Keratinocyte (primary cell): ENCODE measurements around the gene UAP1. TPM values are rescaled to one million over a fixed set of nuclear protein-coding genes. Genes with fewer than 3 reads are reported as not detected.

Source experiments
- DNase-seq: peaks from one replicate; pipeline ENCODE4 v3.0.0-alpha.2; 2011; ENCODE audit warnings: low read depth, missing footprints, low spot score
- FAIRE-seq: peaks from 2 replicates; lab custom pipeline; 2011; peaks lifted over from hg19 to GRCh38; lab: Jason Lieb, UNC
- H2AFZ ChIP-seq: 2 replicates; pipeline ENCODE4 v1.6.0; 2012; ENCODE audit warnings: low read length, control low read depth, inconsistent platforms; ENCODE audit not compliant: control insufficient read depth
- H3K27ac ChIP-seq: 2 replicates; pipeline ENCODE4 v1.5.1; 2011; ENCODE audit warnings: low read length; ENCODE audit not compliant: control insufficient read depth, insufficient read depth
- H3K27me3 ChIP-seq: 3 replicates; pipeline ENCODE4 v1.6.0; 2011; ENCODE audit warnings: low read length; ENCODE audit not compliant: control insufficient read depth, insufficient read depth; ENCODE audit errors: extremely low read depth
- H3K36me3 ChIP-seq, 2 experiments: 2 replicates in 1 of 2; 3 replicates in 1 of 2; pipeline ENCODE4 v1.5.1; 2011; ENCODE audit warnings: low read length in 2 of 2, mild to moderate bottlenecking in 1 of 2; ENCODE audit not compliant: control insufficient read depth in 2 of 2, insufficient read depth in 2 of 2; ENCODE audit errors: extremely low read depth in 1 of 2
- H3K4me1 ChIP-seq: 3 replicates; pipeline ENCODE4 v1.5.1; 2011; ENCODE audit warnings: low read length; ENCODE audit not compliant: control insufficient read depth, insufficient read depth; ENCODE audit errors: extremely low read depth
- H3K4me2 ChIP-seq: 3 replicates; pipeline ENCODE4 v1.6.0; 2011; ENCODE audit warnings: low read depth, low read length; ENCODE audit not compliant: control insufficient read depth, insufficient read depth; ENCODE audit errors: extremely low read depth
- H3K4me3 ChIP-seq, 3 experiments: fragments of 200-600 bp in 1 of 3; sonication (generic) in 1 of 3; 2 replicates in 2 of 3; 3 replicates in 1 of 3; pipeline ENCODE4 v1.5.1; 2011 to 2016; ENCODE audit warnings: low read length in 3 of 3, mild to moderate bottlenecking in 3 of 3, control low read depth in 2 of 3, inconsistent platforms in 1 of 3, low read depth in 1 of 3, mixed read lengths in 1 of 3, mixed run types in 1 of 3, moderate library complexity in 1 of 3; ENCODE audit not compliant: control insufficient read depth in 2 of 3, insufficient read depth in 2 of 3; ENCODE audit errors: extremely low read depth in 1 of 3
- H3K79me2 ChIP-seq: 2 replicates; pipeline ENCODE4 v1.6.0; 2012; ENCODE audit warnings: low read length; ENCODE audit not compliant: control insufficient read depth, insufficient read depth
- H3K9ac ChIP-seq: 3 replicates; pipeline ENCODE4 v1.6.0; 2011; ENCODE audit warnings: low read length; ENCODE audit not compliant: control insufficient read depth, insufficient read depth; ENCODE audit errors: extremely low read depth
- H3K9me1 ChIP-seq: 3 replicates; pipeline ENCODE4 v1.6.0; 2011; ENCODE audit warnings: low read length; ENCODE audit not compliant: control insufficient read depth, insufficient read depth; ENCODE audit errors: extremely low read depth
- H3K9me3 ChIP-seq: 2 replicates; pipeline ENCODE4 v1.5.1; 2012; ENCODE audit warnings: low read depth, low read length; ENCODE audit not compliant: control insufficient read depth
- H4K20me1 ChIP-seq: 3 replicates; pipeline ENCODE4 v1.6.0; 2011; ENCODE audit warnings: low read length; ENCODE audit not compliant: control insufficient read depth, insufficient read depth; ENCODE audit errors: extremely low read depth
- CTCF ChIP-seq, 3 experiments: IDR thresholded peaks in 1 of 3; conservative IDR thresholded peaks in 1 of 3; optimal IDR thresholded peaks in 1 of 3; 2 replicates in 2 of 3; 3 replicates in 1 of 3; pipeline versions ENCODE3 to v1.5.1; 2011; ENCODE audit warnings: low read length in 3 of 3, mild to moderate bottlenecking in 3 of 3, moderate library complexity in 2 of 3, control low read depth in 1 of 3, inconsistent platforms in 1 of 3; ENCODE audit not compliant: insufficient read depth in 2 of 3; ENCODE audit errors: extremely low read depth in 1 of 3
- EZH2 ChIP-seq: IDR thresholded peaks from one replicate; pipeline ENCODE4 v1.6.1; 2012; ENCODE audit warnings: inconsistent platforms, mild to moderate bottlenecking, low read length, moderate library complexity
- dilution Hi-C: fragments of 300-500 bp; cut with MboI; formaldehyde crosslinking; loops from one replicate; pipeline ENCODE4 v1.7.0; 2020; ENCODE audit warnings: low sequenced_read_pairs; ENCODE audit not compliant: extremely low pct_ligation_motif_present
- polyA plus RNA-seq, 5 experiments: library from polyadenylated mRNA; depleted of rRNA in 3 of 5; stranded (reverse) in 3 of 5; stranded (forward) in 1 of 5; unstranded in 1 of 5; fragments of >200 nt; gene quantifications; 1 replicate in 1 of 5; 2 replicates in 3 of 5; 3 replicates in 1 of 5; pipeline versions ENCODE4 v1.2.1 to v1.2.3, GENCODE V29; 2011 to 2012; ENCODE audit warnings: missing spikeins in 2 of 5, low read depth in 1 of 5, low replicate concordance in 1 of 5

UAP1 gene
- polyA plus RNA-seq, 1 donor (not counting 4 experiments of a cell fraction or from before 2014, with no cell fraction given) = 150 TPM

DNA sequence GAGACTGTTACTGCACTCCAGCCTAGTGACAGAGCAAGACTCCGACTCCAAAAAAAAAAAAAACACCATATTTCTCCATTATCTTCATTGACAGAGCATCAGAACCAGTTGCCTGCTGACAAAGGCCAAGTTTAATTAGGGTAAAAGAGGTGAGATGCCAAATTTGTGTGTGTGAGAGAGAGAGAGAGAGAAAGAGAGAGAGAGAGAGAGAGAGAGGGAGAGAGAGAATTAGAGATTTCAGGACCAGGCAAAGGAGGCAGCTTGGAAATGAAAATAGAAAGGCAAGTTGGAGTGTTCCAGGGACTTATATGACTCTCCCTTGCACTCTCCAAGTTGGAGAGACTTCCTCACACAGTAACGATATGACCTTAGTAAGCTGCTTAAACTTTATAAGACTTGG, 24.3 kb upstream of the UAP1 start:
- no peaks in the 10 kb centered on the region for H3K9me1 ChIP-seq
- H3K27me3 ChIP-seq = no peaks in the 10 kb centered on the region
- H3K27ac ChIP-seq = no peak overlapping the region
- DNase-seq (no peak), FAIRE-seq (no peak)
- H3K36me3 ChIP-seq = no peaks in the 10 kb centered on the region
- dilution Hi-C loops = no loop called here
- H3K79me2 ChIP-seq = no peaks in the 10 kb centered on the region
- no peaks in the 10 kb centered on the region for H3K9me3 ChIP-seq
- H4K20me1 ChIP-seq = no peaks in the 10 kb centered on the region
- no peak overlapping the region for H3K4me3 ChIP-seq
- peak overlapping the region; percentile 58 for H2AFZ ChIP-seq
- H3K9ac ChIP-seq = no peak overlapping the region
- peaks cover 46% of the 10 kb centered on the region for H3K4me1 ChIP-seq
- no peak for TF ChIP-seq CTCF (optimal IDR thresholded peaks at IDR 0.05 in 1 of 3, IDR thresholded peaks at IDR 0.05 in 1 of 3, conservative IDR thresholded peaks at IDR 0.05 in 1 of 3; ENCODE audit: extremely low read depth in 1 of 3, insufficient read depth in 2 of 3, low read length in 3 of 3)
- TF ChIP-seq EZH2 = no peak
- no peak overlapping the region for H3K4me2 ChIP-seq

DNA sequence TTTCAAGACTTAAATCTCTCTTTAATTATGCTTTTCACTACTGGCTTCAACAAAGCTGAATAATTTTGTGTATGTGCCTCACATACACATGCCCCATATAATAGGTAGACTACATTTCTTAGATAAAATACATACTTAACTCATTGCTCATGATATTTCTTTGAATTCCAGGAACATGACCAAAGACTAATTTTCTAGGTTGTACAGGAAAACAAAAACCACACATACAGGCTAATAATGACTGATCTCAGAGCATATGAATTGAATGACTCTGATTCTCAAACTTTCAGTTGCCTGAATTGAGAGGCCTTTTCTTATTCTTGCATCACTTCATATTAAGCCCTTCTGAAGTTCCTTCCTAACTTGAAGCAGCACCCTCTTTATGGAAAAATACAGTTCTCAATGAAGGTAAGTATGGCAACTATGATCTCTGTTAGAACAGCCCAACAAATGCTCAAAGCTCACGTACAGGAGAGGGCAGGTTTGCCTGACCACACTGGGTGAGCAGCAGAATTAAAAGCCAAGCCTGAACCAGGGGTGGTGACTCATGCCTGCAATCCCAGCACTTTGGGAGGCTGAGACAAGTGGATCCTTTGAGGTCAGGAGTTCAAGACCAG, 22.6 kb upstream of the UAP1 start:
- dilution Hi-C loops = no loop called here
- Histone ChIP-seq H3K4me2 (peak overlapping the region; percentile 82), H2AFZ (no peak overlapping the region), H3K9ac (peak overlapping the region; percentile 33), H3K4me3 (peak overlapping the region in 1 of 3 experiments; percentile 40), H3K9me3 (no peaks in the 10 kb centered on the region), H3K36me3 (no peaks in the 10 kb centered on the region), H3K4me1 (peaks cover 49% of the 10 kb centered on the region), H3K27ac (peak overlapping the region; percentile 89), H3K9me1 (no peaks in the 10 kb centered on the region), H4K20me1 (no peaks in the 10 kb centered on the region), H3K79me2 (no peaks in the 10 kb centered on the region), H3K27me3 (no peaks in the 10 kb centered on the region)
- no peak for TF ChIP-seq EZH2
- no peak for TF ChIP-seq CTCF (optimal IDR thresholded peaks at IDR 0.05 in 1 of 3, IDR thresholded peaks at IDR 0.05 in 1 of 3, conservative IDR thresholded peaks at IDR 0.05 in 1 of 3; ENCODE audit: extremely low read depth in 1 of 3, insufficient read depth in 2 of 3, low read length in 3 of 3)
- FAIRE-seq (peak; percentile 79), DNase-seq (peak; percentile 76)
